ENCODE data around the gene PWWP2B.

GRCh38 chr10:132371641-132372081 is 25.3 kb upstream of the PWWP2B start:
- TF ChIP-seq, protein P1, sequence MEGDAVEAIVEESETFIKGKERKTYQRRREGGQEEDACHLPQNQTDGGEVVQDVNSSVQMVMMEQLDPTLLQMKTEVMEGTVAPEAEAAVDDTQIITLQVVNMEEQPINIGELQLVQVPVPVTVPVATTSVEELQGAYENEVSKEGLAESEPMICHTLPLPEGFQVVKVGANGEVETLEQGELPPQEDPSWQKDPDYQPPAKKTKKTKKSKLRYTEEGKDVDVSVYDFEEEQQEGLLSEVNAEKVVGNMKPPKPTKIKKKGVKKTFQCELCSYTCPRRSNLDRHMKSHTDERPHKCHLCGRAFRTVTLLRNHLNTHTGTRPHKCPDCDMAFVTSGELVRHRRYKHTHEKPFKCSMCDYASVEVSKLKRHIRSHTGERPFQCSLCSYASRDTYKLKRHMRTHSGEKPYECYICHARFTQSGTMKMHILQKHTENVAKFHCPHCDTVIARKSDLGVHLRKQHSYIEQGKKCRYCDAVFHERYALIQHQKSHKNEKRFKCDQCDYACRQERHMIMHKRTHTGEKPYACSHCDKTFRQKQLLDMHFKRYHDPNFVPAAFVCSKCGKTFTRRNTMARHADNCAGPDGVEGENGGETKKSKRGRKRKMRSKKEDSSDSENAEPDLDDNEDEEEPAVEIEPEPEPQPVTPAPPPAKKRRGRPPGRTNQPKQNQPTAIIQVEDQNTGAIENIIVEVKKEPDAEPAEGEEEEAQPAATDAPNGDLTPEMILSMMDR (IDR thresholded peaks at IDR 0.05 in 8 of 11, conservative IDR thresholded peaks at IDR 0.05 in 3 of 11) = peak in 3 of 11 experiments; percentile 28 to 33 (median 29)
- TF ChIP-seq POLR2AphosphoS5 (IDR thresholded peaks at IDR 0.05) (no peak), POLR2A (IDR thresholded peaks at IDR 0.05) (no peak)
